Heart right ventricle (tissue), 16 donors: ENCODE measurements around the gene TMTC3. TPM values are rescaled to one million over a fixed set of nuclear protein-coding genes. Genes with fewer than 3 reads are reported as not detected.

Experiments used
- ATAC-seq, 8 donors: fragments of 200-7000 bp; cut with Tn5 transposase; one replicate each; pipeline ENCODE4 v1.9.1; 2020; ENCODE audit warnings: mild to moderate bottlenecking in 8 of 8, moderate library complexity in 8 of 8, moderate number of reproducible peaks in 1 of 8
- DNase-seq, 2 donors: peaks; one replicate each; pipeline ENCODE4 v3.0.0-alpha.2; 2020
- H3K27ac ChIP-seq, 10 donors: fragments of 200-600 bp; sonication (generic) in 2 of 10; one replicate each; pipeline versions ENCODE4 v1.5.0 to v1.8.0; 2020 to 2022; ENCODE audit warnings: mild to moderate bottlenecking in 3 of 10
- H3K27me3 ChIP-seq, 7 donors: fragments of 200-600 bp; one replicate each; pipeline ENCODE4 v1.8.0; 2021 to 2022; ENCODE audit warnings: mild to moderate bottlenecking in 2 of 7
- H3K36me3 ChIP-seq, 9 donors: fragments of 200-600 bp; sonication (generic) in 1 of 9; one replicate each; pipeline versions ENCODE4 v1.5.0 to v1.8.0; 2020 to 2022; ENCODE audit warnings: mild to moderate bottlenecking in 2 of 9
- H3K4me1 ChIP-seq, 9 donors: fragments of 200-600 bp; sonication (generic) in 1 of 9; one replicate each; pipeline versions ENCODE4 v1.5.0 to v1.8.0; 2020 to 2022; ENCODE audit warnings: mild to moderate bottlenecking in 4 of 9
- H3K4me3 ChIP-seq, 10 donors: fragments of 200-600 bp; sonication (generic) in 2 of 10; one replicate each; pipeline versions ENCODE4 v1.5.0 to v1.8.0; 2020 to 2022; ENCODE audit warnings: mild to moderate bottlenecking in 7 of 10, moderate library complexity in 2 of 10
- H3K9me3 ChIP-seq, 11 donors: fragments of 200-600 bp in 10 of 11; sonication (generic) in 2 of 11; one replicate each; pipeline versions ENCODE4 v1.5.0 to v1.8.0; 2013 to 2022; ENCODE audit warnings: mild to moderate bottlenecking in 2 of 11, control low read depth in 1 of 11, moderate library complexity in 1 of 11
- WGBS, 2 donors: extraction: QIAGEN DNeasy Blood & Tissue Kit; methylation state at CpG; one replicate each; pipeline ENCODE4 v1.1.7; 2013; ENCODE audit warnings: inconsistent platforms in 1 of 2; 5-methylcytosine and 5-hydroxymethylcytosine counted together
- intact Hi-C, 10 donors: fragments of 100-400 bp; cut with DNase I; formaldehyde crosslinking; loops; one replicate each; pipeline versions ENCODE4 v1.11.1 to v1.14.2; 2022
- polyA plus RNA-seq, 2 donors: library from polyadenylated mRNA; stranded (reverse); fragments of 200-250 nt; gene quantifications; one replicate each; pipeline ENCODE4 v1.2.3, GENCODE V29; 2013
- total RNA-seq, 10 donors: library from RNA; stranded (reverse); fragmentation: NEBNext Ultra II Directional in 3 of 10; extraction: Animal tissue kit (Norgen Biotek cat#: 25700) in 3 of 10; gene quantifications; one replicate each; pipeline versions ENCODE4 v1.2.1 to v1.2.4, GENCODE V29; 2021 to 2023
- TF ChIP-seq, protein P1 (sequence below), 9 donors: fragments of 200-600 bp; sonication (generic) in 2 of 9; IDR thresholded peaks; one replicate each; pipeline versions ENCODE4 v1.5.0 to v1.8.0; 2021 to 2022; ENCODE audit warnings: antibody characterized with exemption in 9 of 9, mild to moderate bottlenecking in 5 of 9, moderate library complexity in 1 of 9
- donor health status: Arrhythmogenic right ventricular cardiomyopathy.
- donor health status: ischemic (EF 13 %, LVEDD 7.1; RV severe dilation, severe dysfunction).
- donor health status: healthy with polysubstance abuse.
- donor health status: DM: no; HTN: yes; CAD: no.
- donor health status: DM: no; HTN: no; CAD: no.
- donor health status: ischemic (EF 25% LVEDD 6.9; RV normal size, moderate dysfunction).
- donor health status: ischemic (EF 25% LVEDD 5.7; RV mildly dilated, moderate dysfunction).
- donor health status: healthy.
- donor health status: DM: yes; HTN: yes; CAD: no.
- donor health status: Ischemic cardiomyopathy.
- donor health status: ischemic (EF 35%, LVEDD 5.7; RV mildly dilated, moderate dysfunction).
- donor health status: nonischemic (EF 11% LVEDD 7.7; RV severe dilation, severe dysfunction).
- donor health status: DM: yes; HTN: yes; CAD: no.
- donor health status: PGD.
- donor health status: ischemic (EF 29% LVEDD 5.4; RV normal size, mild dysfunction).
- donor health status: nonischemic (EF 23%, LVEDD 6.1; RV moderate dilation, normal function).

TMTC3 gene
- total and polyA plus RNA-seq, 12 donors: 2.7 to 11.9 (median 8.6) TPM

DNA sequence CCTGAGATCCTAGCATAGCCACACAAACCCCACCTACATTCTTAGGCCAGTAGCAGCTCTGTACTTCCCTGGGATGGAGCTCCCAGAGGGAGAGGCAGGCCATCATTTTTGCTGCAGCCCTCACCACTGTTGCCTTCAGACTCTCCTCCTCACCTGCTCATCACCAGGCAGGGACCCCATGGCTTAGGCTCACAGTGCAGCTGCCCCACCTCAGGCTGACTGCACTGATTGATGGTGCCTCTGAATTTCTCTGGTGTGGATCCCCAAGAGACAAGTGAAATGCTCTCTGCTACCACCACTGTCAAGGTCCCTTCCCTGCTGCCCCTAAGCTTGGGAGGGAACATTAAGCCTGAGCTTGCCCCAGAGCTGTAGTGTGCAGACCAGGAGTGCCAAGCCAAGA, 76.2 kb downstream of the TMTC3 start:
- H3K9me3 ChIP-seq: peaks cover 0 to 67% (median 27%) of the 10 kb centered on the region in 11 donors
- no peaks in the 10 kb centered on the region for H3K27me3 ChIP-seq
- intact Hi-C loops: no loop called here
- DNase-seq: no peak
- H3K27ac ChIP-seq: no peak overlapping the region
- no peak for ATAC-seq
- no peaks in the 10 kb centered on the region for H3K36me3 ChIP-seq
- H3K4me3 ChIP-seq: no peak overlapping the region
- H3K4me1 ChIP-seq: no peaks in the 10 kb centered on the region
- TF ChIP-seq, protein P1, sequence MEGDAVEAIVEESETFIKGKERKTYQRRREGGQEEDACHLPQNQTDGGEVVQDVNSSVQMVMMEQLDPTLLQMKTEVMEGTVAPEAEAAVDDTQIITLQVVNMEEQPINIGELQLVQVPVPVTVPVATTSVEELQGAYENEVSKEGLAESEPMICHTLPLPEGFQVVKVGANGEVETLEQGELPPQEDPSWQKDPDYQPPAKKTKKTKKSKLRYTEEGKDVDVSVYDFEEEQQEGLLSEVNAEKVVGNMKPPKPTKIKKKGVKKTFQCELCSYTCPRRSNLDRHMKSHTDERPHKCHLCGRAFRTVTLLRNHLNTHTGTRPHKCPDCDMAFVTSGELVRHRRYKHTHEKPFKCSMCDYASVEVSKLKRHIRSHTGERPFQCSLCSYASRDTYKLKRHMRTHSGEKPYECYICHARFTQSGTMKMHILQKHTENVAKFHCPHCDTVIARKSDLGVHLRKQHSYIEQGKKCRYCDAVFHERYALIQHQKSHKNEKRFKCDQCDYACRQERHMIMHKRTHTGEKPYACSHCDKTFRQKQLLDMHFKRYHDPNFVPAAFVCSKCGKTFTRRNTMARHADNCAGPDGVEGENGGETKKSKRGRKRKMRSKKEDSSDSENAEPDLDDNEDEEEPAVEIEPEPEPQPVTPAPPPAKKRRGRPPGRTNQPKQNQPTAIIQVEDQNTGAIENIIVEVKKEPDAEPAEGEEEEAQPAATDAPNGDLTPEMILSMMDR (IDR thresholded peaks at IDR 0.05): no peak

DNA sequence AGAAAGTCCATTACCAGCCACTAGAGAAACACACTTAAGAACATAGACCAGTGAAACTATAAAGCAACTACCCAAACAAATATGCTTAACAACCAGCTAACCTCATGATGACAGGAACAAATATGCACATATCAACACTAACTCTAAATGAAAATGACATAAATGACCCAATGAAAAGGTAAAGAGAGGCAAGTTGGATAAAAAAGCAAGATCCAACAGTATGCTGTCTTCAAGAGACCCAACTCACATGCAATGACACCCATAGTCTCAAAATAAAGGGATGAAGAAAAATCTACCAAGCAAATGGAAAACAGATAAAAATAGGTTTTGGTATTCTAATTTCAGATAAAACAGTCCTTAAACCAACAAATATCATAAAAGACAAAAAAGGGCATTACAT, 77.8 kb downstream of the TMTC3 start:
- no peaks in the 10 kb centered on the region for H3K36me3 ChIP-seq
- H3K27me3 ChIP-seq: no peaks in the 10 kb centered on the region
- H3K9me3 ChIP-seq: peaks cover 0 to 65% (median 25%) of the 10 kb centered on the region in 11 donors
- no peak for DNase-seq
- TF ChIP-seq, protein P1 (IDR thresholded peaks at IDR 0.05): no peak
- H3K27ac ChIP-seq: no peak overlapping the region
- ATAC-seq: no peak
- no peak overlapping the region for H3K4me3 ChIP-seq
- intact Hi-C loops: no loop called here
- H3K4me1 ChIP-seq: no peaks in the 10 kb centered on the region

DNA sequence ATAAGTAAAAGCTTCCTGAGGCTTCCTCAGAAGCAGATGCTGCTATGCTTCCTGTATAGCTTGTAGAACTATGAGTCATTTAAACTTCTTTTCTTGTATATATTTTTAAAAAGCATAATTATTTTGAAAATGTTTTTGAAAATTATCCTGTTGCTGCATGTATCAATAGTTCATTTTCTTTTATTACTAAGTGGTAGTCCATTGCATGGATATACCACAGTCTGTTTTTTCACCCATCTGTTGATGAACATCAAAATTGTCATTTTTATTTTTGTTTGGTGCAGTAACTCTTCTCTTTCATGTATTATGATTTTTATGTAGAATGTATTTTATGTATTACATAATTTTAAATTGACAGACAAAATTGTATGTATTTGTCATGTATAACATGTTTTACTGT, 81.4 kb downstream of the TMTC3 start:
- intact Hi-C loops: no loop called here
- H3K9me3 ChIP-seq: peaks cover 0 to 64% (median 25%) of the 10 kb centered on the region in 11 donors
- no peaks in the 10 kb centered on the region for H3K4me1 ChIP-seq
- H3K36me3 ChIP-seq: no peaks in the 10 kb centered on the region
- no peak for ATAC-seq
- TF ChIP-seq, protein P1 (IDR thresholded peaks at IDR 0.05): no peak
- no peaks in the 10 kb centered on the region for H3K27me3 ChIP-seq
- no peak overlapping the region for H3K4me3 ChIP-seq
- no peak overlapping the region for H3K27ac ChIP-seq
- no peak for DNase-seq

DNA sequence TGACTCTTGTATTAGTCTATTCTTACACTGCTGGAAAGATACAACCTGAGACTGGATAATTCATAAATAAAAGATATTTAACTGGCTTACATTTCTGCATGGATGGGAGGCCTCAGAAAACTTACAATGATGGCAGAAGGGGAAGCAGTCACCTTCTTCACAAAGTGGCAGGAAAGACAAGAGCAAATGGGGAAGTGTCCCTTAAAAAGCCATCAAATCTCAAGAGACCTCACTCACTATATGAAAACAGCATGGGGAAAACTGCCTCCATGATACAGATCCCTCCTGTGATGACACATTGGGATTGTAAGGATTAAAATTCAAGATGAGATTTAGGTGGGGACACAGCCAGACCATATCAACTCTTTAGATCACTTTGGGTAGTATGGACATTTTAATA, 83.7 kb downstream of the TMTC3 start:
- Histone ChIP-seq H3K27me3 (no peaks in the 10 kb centered on the region), H3K36me3 (no peaks in the 10 kb centered on the region), H3K4me3 (no peak overlapping the region), H3K9me3 (peaks cover 0 to 43% (median 11%) of the 10 kb centered on the region in 11 donors), H3K27ac (no peak overlapping the region), H3K4me1 (no peaks in the 10 kb centered on the region)
- intact Hi-C loops: no loop called here
- ATAC-seq: no peak
- TF ChIP-seq, protein P1 (IDR thresholded peaks at IDR 0.05): no peak
- no peak for DNase-seq

DNA sequence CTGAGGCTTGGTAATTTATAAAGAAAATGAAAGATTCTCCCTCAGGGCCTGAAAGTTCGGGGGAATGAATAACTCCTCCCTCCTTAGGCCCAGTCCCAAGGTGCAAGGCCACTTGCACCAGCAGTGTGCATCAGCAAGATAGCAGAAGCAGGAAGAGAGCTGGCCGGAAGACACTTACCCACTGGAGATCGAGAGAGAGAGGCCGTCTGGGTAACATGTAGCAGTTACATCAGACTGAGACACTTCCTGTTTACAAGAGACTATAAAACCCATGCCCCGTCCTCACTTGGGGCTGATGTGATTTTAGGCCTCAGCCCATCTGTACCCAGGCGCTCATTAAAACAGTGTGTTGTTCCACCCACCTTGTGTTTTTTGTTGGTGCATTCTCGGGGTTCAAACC, 85.2 kb downstream of the TMTC3 start:
- H3K4me1 ChIP-seq: no peaks in the 10 kb centered on the region

More for the DNA sequence above, 85.2 kb downstream of the TMTC3 start:
- Histone ChIP-seq H3K4me3 (no peak overlapping the region), H3K27me3 (no peaks in the 10 kb centered on the region), H3K9me3 (peaks cover 0 to 31% (median 7%) of the 10 kb centered on the region in 11 donors), H3K36me3 (no peaks in the 10 kb centered on the region), H3K27ac (no peak overlapping the region)
- DNase-seq (no peak), ATAC-seq (no peak)
- intact Hi-C loops: no loop called here
- TF ChIP-seq, protein P1 (IDR thresholded peaks at IDR 0.05): no peak
- 66 to 74% methylated on average over 7 of the region's 7 CpGs for WGBS, 2 donors
